Measurements from ENCODE around the gene OAF. TPM values are rescaled to one million over a fixed set of nuclear protein-coding genes. Genes with fewer than 3 reads are reported as not detected.

The OAF gene
- total RNA-seq, 2 donors from 2014 or later, result 44.1 to 82.6 TPM

GRCh38 chr11:120181376-120181975, 29.4 kb upstream of the OAF start:
- intact Hi-C loops (cut with DNase I), result loop anchor here in 1 of 2 donors (1.0 kb wide), 1 partner anchor 9 kb away; no protein-coding TSS in a partner anchor
- DNase-seq (ENCODE audit: low spot score), result peak; percentile 46

DNA sequence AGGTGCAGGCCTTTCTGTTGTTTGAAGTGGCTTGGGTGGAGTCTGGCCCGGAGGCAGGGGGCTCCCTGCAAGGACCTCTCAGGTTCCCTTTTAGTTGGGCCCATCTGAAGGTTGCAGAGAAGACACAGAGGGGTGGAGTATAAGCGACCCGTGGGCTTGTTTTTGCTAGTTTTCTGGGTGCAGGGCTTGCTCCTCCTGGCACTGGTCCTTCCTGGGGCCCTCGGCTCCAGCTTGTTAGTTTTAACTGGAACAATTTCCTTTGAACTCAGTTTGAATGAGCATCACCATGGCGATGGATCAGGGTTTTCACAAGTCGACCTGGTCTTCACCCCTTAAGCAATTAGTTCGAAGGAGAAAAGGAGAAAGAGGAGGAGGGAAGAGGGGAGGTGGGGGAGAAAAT, 28.5 kb upstream of the OAF start:
- peak; percentile 18 for DNase-seq (ENCODE audit: low spot score)
- intact Hi-C loops (cut with DNase I), result no loop called here

GRCh38 chr11:120182790-120183491, 27.9 kb upstream of the OAF start:
- DNase-seq (ENCODE audit: low spot score), result peak; percentile 86
- intact Hi-C loops (cut with DNase I), result no loop called here

DNA sequence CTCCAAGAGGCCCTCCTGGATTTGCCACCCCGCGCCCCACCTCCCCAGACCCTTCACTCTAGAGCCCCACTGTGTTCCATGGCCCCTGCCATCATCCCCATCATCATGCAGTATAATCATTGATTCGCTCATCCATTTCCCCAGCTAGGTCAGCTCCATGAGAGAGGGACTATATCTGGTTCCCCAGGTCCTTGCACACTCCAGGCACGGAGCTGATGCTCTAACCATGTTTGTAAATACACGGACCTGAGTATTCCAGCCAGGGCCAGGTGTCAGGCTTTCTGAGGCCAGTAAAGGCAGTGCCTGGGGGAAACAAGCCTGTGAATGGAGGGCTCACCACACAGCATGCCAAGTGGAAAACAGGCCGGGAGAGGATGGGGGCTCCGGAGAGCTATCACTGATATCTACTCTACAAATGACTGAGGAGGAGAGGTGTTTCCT, 27.1 kb upstream of the OAF start:
- DNase-seq (ENCODE audit: low spot score), result peak; percentile 47
- intact Hi-C loops (cut with DNase I), result no loop called here

DNA sequence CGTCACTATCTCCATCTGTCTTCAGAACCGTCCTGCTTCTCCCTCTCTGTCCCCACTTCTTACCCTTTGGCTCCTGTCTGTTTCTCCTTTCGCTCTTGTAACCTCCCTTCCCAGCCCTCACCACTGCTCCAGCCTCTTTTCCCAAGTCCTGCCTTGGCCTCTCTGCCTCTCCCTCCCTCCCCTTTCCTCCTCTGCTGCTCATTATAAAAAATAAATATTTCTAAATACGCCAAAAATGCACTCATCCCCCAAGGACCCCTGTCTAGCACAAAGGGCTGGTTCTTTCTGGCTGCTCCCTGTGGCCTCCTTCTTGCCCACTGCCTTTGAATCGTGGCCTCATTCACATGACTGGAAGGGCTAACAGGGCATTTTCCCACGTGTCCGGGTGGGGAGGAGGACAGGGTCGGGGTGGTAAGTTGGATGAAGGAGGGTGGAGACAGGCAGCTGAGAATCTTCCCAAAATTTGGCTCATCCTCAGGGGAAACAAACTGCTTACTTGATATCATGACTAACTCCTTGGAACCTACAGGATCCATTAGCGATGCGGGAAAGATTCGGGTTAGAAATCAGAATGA, 26.4 kb upstream of the OAF start:
- intact Hi-C loops (cut with DNase I), result no loop called here
- DNase-seq (ENCODE audit: low spot score), result peak; percentile 82

DNA sequence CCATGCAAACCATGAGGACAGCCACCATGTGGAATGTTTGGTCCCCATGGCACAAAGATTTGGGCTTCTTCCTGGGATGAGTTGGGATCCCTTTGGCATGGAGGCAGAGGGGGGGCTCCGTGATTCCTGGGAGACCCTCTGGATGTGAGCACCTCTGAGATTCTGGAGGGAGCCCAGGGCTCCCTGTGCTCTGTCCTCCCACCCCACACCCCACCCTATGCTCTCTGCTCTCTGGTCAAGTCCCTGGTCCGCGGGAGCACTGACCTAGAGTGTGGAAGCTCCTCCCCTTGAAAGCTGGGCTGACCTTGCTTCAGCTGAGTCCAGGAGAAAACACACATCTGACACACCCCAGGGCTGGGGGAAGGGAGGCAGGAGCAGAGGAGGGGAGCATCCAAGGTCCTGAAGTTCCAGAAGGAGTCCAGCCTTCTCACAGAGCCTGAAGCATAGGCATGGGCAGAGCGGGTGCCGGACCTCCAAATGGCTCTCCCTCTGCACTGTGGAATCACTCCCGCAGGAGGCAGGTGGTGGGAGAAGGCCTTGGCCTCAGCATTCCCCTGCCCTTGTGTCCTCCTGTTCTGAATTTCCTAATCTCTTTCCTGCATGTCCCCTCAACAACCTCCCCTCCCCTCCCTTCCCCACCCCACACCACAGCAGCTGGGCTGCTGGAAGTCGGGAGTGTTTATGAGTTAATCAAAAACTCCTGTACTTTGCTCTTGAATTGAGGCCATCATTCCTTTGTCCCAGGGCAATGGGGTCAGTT, 25.7 kb upstream of the OAF start:
- intact Hi-C loops (cut with DNase I), result no loop called here

DNA sequence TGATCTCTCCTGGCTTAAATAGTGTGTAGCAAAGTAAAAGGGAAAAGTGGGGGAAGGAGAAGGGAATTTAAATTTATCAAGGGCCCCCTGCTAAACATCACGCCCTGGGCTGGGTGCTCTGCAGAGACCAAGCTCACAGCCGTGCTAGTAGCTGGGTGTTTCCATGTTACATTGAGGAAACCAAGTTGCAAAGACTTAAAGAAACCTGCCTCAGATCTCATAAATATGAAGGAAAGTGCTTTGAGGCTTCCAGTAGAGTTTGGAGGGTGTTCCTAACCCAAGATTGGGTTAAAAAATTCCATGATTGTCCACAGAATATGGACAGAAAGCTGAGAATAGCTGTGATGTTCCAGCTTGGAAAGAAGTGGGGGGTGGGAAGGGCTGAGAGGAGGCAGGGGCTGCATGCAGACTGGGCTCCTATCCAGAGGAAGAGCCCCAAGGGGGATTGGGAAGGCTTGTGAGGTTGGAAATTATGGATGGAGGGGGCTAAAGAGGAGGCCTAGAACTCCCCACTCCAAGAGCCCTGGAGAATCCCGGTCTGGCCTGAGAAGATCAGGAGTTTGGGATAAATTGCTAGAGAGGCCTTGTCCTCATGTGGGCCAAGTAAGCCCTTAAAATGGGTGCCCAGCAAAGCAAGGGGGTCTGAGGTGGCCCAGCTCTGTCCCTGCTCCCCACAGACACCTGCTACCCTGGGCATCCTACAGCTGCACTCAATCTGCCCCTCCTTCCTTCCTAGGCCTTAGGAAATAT, 25.0 kb upstream of the OAF start:
- intact Hi-C loops (cut with DNase I), result no loop called here
- peak; percentile 18 for DNase-seq (ENCODE audit: low spot score)

More for the DNA sequence above, 25.7 kb upstream of the OAF start:
- peak; percentile 87 for DNase-seq (ENCODE audit: low spot score)

DNA sequence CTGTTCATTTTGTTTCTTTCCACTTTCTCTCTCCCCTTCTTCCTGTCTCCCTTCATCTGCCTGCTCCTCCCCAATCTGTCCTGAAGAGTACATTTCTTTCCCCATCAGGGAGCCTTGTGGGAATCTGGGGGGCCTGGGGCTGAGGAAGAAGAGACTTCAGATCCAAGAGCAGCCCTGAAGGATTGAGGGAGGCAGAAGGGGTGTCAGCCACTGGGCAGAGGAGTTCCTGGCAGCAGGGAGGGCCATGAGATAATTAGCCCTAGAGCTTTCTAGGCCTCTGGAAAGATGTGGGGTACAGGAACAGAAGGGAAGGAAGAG, 24.4 kb upstream of the OAF start:
- intact Hi-C loops (cut with DNase I), result no loop called here
- peak; percentile 40 for DNase-seq (ENCODE audit: low spot score)

GRCh38 chr11:120186774-120187591, 23.8 kb upstream of the OAF start:
- DNase-seq (ENCODE audit: low spot score), result peak; percentile 60
- intact Hi-C loops (cut with DNase I), result no loop called here

- intact Hi-C loops (cut with DNase I), result no loop called here
- peak; percentile 22 for DNase-seq (ENCODE audit: low spot score)
Measured at GRCh38 chr11:120188371-120188770, 22.5 kb upstream of the OAF start.

- DNase-seq (ENCODE audit: low spot score), result peak; percentile 47
Measured at GRCh38 chr11:120188811-120189455, 21.9 kb upstream of the OAF start.

DNA sequence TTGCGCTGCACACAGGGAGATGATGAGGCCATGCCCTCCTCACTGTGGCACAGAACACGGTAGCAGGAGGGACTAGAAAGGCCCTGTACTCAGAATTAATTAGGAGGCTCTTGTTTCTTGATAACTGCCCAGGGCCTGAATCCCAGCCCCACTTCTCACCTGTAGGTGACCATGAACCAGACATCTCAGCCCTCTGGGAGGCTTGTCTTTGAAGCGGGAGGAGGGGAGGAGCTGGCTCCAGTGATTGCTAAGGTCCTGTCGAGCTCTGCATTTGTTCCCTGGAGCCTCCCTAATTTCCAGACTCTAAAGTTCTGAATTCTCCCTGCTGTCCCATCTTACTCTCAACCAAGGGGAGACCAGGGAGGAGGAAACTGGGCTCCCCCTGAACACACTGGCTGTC, 19.8 kb upstream of the OAF start:
- DNase-seq (ENCODE audit: low spot score), result no peak
- intact Hi-C loops (cut with DNase I), result no loop called here

More at GRCh38 chr11:120188811-120189455, 21.9 kb upstream of the OAF start:
- intact Hi-C loops (cut with DNase I), result no loop called here

DNA sequence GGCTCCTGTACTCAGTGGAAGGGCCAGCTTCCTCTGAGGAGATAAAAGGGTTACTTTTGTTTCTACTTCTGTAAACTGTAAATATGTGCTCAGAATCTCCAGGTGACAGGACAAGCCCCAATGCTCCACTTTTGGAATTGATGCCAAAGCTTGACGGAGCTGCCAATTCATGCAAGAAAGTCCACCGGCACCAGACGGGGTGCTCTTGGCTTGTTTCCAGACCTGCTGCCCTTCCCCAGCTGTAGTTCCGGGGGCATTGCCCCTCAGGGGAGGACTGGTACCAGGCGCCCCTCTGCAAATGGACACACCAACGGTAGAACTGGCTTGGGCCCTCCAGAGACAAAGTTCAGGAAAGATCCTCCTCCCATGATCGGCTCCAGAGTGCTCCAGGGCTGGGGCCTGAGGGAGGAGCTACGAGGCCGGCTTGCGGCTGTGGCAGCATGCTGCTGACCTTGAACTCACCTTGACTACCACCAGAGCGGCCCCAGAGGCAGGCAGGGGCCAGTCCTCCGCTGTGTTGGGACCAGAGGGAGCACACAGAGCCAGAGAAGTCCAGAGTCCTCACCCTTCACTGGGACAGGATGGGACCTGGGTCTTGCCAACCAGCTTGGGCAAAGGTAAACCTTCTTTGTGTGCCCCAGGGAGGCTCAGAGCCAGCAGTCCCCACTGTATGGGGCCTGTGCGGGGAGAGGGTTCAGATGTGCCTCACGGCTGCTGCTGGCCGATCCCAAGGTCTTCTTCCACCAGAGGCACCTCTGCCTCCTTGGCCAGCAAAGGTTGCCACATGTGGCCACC, 17.8 kb upstream of the OAF start:
- intact Hi-C loops (cut with DNase I), result no loop called here
- DNase-seq (ENCODE audit: low spot score), result peak; percentile 75

GRCh38 chr11:120194166-120194565, 16.7 kb upstream of the OAF start:
- DNase-seq (ENCODE audit: low spot score), result peak; percentile 50
- intact Hi-C loops (cut with DNase I), result no loop called here

DNA sequence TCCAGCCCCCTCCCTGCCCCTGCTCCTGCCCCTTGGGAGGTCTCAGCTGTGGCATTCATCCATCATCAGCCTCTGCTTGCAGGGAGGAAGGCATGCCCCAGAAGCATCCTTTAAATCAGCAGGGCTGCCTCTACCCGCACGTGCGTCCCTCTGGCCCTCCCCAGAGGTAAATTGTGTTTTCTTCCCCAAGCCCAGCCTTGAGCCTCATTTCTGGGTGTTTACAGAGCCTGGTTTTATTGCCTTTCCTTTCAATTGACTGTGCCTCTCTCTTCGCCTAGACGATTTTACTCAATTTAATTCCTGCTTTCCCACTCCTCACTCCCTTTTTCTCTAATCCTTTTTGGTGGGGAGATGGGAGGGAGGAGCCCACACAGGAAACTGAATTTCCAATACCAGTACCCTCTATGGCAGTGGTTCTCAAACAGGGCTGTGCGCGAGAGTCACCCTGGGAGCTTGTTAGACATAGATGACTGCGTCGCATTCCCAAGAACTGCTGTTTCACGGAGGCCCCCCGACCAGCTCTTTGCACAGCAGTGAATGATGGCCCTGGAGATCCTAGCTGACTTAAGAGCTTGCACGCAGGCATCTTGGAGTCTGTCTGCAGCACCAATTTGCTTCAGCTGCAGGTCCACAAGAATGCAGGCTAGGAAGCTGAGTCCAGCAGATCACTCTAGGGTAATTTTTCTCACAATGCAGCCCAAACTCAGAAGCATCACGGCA, 15.1 kb upstream of the OAF start:
- peak; percentile 66 for DNase-seq (ENCODE audit: low spot score)
- intact Hi-C loops (cut with DNase I), result no loop called here

GRCh38 chr11:120196826-120197225, 14.0 kb upstream of the OAF start:
- peak; percentile 43 for DNase-seq (ENCODE audit: low spot score)
- intact Hi-C loops (cut with DNase I), result no loop called here

Data from posterior vena cava (tissue), 2 donors.